ENCODE data around the gene BRIP1. TPM values are rescaled to one million over a fixed set of nuclear protein-coding genes. Genes with fewer than 3 reads are reported as not detected.

Gene BRIP1
- total RNA-seq, 1 donor from 2014 or later, result 5.2 TPM

GRCh38 chr17:61816538-61816937, 46.8 kb downstream of the BRIP1 start:
- no peak for TF ChIP-seq CTCF (IDR thresholded peaks at IDR 0.05; ENCODE audit: insufficient read depth, low read length, poor library complexity, severe bottlenecking)
- Histone ChIP-seq H3K27me3 (ENCODE audit: control insufficient read depth, insufficient read depth, low read length) (no peaks in the 10 kb centered on the region), H3K4me3 (ENCODE audit: low read depth, low read length) (no peak overlapping the region), H3K36me3 (ENCODE audit: control insufficient read depth, insufficient read depth, low read length) (no peaks in the 10 kb centered on the region)
- DNase-seq (ENCODE audit: low read depth), result no peak

- H3K27me3 ChIP-seq (ENCODE audit: control insufficient read depth, insufficient read depth, low read length), result no peaks in the 10 kb centered on the region
- no peak for DNase-seq (ENCODE audit: low read depth)
- no peaks in the 10 kb centered on the region for H3K36me3 ChIP-seq (ENCODE audit: control insufficient read depth, insufficient read depth, low read length)
- TF ChIP-seq CTCF (IDR thresholded peaks at IDR 0.05; ENCODE audit: insufficient read depth, low read length, poor library complexity, severe bottlenecking), result no peak
- H3K4me3 ChIP-seq (ENCODE audit: low read depth, low read length), result no peak overlapping the region
Measured at GRCh38 chr17:61815863-61816503, 47.3 kb downstream of the BRIP1 start.

GRCh38 chr17:61814485-61814884, 48.8 kb downstream of the BRIP1 start:
- no peak for TF ChIP-seq CTCF (IDR thresholded peaks at IDR 0.05; ENCODE audit: insufficient read depth, low read length, poor library complexity, severe bottlenecking)
- no peaks in the 10 kb centered on the region for H3K36me3 ChIP-seq (ENCODE audit: control insufficient read depth, insufficient read depth, low read length)
- H3K4me3 ChIP-seq (ENCODE audit: low read depth, low read length), result no peak overlapping the region
- H3K27me3 ChIP-seq (ENCODE audit: control insufficient read depth, insufficient read depth, low read length), result no peaks in the 10 kb centered on the region
- no peak for DNase-seq (ENCODE audit: low read depth)

GRCh38 chr17:61813211-61813610, 50.1 kb downstream of the BRIP1 start:
- Histone ChIP-seq H3K36me3 (ENCODE audit: control insufficient read depth, insufficient read depth, low read length) (no peaks in the 10 kb centered on the region), H3K4me3 (ENCODE audit: low read depth, low read length) (no peak overlapping the region), H3K27me3 (ENCODE audit: control insufficient read depth, insufficient read depth, low read length) (no peaks in the 10 kb centered on the region)
- no peak for TF ChIP-seq CTCF (IDR thresholded peaks at IDR 0.05; ENCODE audit: insufficient read depth, low read length, poor library complexity, severe bottlenecking)
- no peak for DNase-seq (ENCODE audit: low read depth)

- Histone ChIP-seq H3K4me3 (ENCODE audit: low read depth, low read length) (no peak overlapping the region), H3K27me3 (ENCODE audit: control insufficient read depth, insufficient read depth, low read length) (no peaks in the 10 kb centered on the region), H3K36me3 (ENCODE audit: control insufficient read depth, insufficient read depth, low read length) (no peaks in the 10 kb centered on the region)
- TF ChIP-seq CTCF (IDR thresholded peaks at IDR 0.05; ENCODE audit: insufficient read depth, low read length, poor library complexity, severe bottlenecking), result no peak
- no peak for DNase-seq (ENCODE audit: low read depth)
Measured at GRCh38 chr17:61812747-61813146, 50.6 kb downstream of the BRIP1 start.

- no peak for TF ChIP-seq CTCF (IDR thresholded peaks at IDR 0.05; ENCODE audit: insufficient read depth, low read length, poor library complexity, severe bottlenecking)
- H3K27me3 ChIP-seq (ENCODE audit: control insufficient read depth, insufficient read depth, low read length), result no peaks in the 10 kb centered on the region
- no peaks in the 10 kb centered on the region for H3K36me3 ChIP-seq (ENCODE audit: control insufficient read depth, insufficient read depth, low read length)
- H3K4me3 ChIP-seq (ENCODE audit: low read depth, low read length), result no peak overlapping the region
- DNase-seq (ENCODE audit: low read depth), result no peak
Measured at GRCh38 chr17:61809816-61810392, 53.4 kb downstream of the BRIP1 start.
